Endothelial cell of umbilical vein (primary cell): ENCODE data around the gene ZNF93. TPM values are rescaled to one million over a fixed set of nuclear protein-coding genes. Genes with fewer than 3 reads are reported as not detected.

ENCODE experiments used
- BruUV-seq: library from RNA; stranded (reverse); fragments of 400-500 nt; replicated peaks from 2 replicates; lab custom pipeline; 2021; lab: Mats Ljungman, UMichigan
- CTCF ChIA-PET: fragments of 300-600, 350-600 bp; sonication (Branson Sonifier 250); formaldehyde crosslinking; loops from one replicate; lab custom pipeline; 2021; ENCODE audit warnings: antibody characterized with exemption, inconsistent platforms; lab: Charles Lee
- POLR2A ChIA-PET: fragments of 300-600, 350-600 bp; sonication (Branson Sonifier 250); formaldehyde crosslinking; loops from one replicate; lab custom pipeline; 2021; ENCODE audit warnings: antibody characterized with exemption, inconsistent platforms; lab: Charles Lee
- DNase-seq: peaks from one replicate; pipeline ENCODE4 v3.0.0-alpha.2; 2011; ENCODE audit warnings: low read depth, low spot score
- FAIRE-seq: peaks from 2 replicates; lab custom pipeline; 2011; peaks lifted over from hg19 to GRCh38; lab: Jason Lieb, UNC
- H2AFZ ChIP-seq: 2 replicates; pipeline ENCODE4 v1.6.0; 2012; ENCODE audit warnings: low read depth, low read length, control low read depth, inconsistent platforms
- H3K27ac ChIP-seq: 2 replicates; pipeline ENCODE4 v1.5.1; 2011; ENCODE audit warnings: low read depth, mild to moderate bottlenecking, control low read depth, low read length, moderate library complexity; ENCODE audit not compliant: insufficient read depth
- H3K27me3 ChIP-seq, 2 experiments: 2 replicates each; pipeline versions ENCODE4 v1.6.0 to v1.6.1; 2011; ENCODE audit warnings: low read length in 2 of 2, mixed read lengths in 1 of 2; ENCODE audit not compliant: control insufficient read depth in 2 of 2, insufficient read depth in 2 of 2
- H3K36me3 ChIP-seq, 2 experiments: 2 replicates in 1 of 2; 3 replicates in 1 of 2; pipeline ENCODE4 v1.5.1; 2011; ENCODE audit warnings: low read length in 2 of 2, mild to moderate bottlenecking in 1 of 2, moderate library complexity in 1 of 2; ENCODE audit not compliant: control insufficient read depth in 2 of 2, insufficient read depth in 2 of 2; ENCODE audit errors: extremely low read depth in 1 of 2
- H3K4me1 ChIP-seq: 3 replicates; pipeline ENCODE4 v1.5.1; 2011; ENCODE audit warnings: mild to moderate bottlenecking, low read length; ENCODE audit not compliant: control insufficient read depth, insufficient read depth; ENCODE audit errors: extremely low read depth
- H3K4me2 ChIP-seq: 2 replicates; pipeline ENCODE4 v1.6.1; 2011; ENCODE audit warnings: low read length, control low read depth, mixed read lengths; ENCODE audit not compliant: insufficient read depth
- H3K4me3 ChIP-seq, 3 experiments: fragments of 200-600 bp in 1 of 3; sonication (generic), shearing (Covaris generic) in 1 of 3; replicated peaks in 1 of 3; 2 replicates each; pipeline ENCODE4 v1.5.1; 2011 to 2016; ENCODE audit warnings: control low read depth in 3 of 3, low read length in 3 of 3, mild to moderate bottlenecking in 2 of 3, inconsistent platforms in 1 of 3, low read depth in 1 of 3, moderate library complexity in 1 of 3; ENCODE audit not compliant: insufficient read depth in 1 of 3
- H3K79me2 ChIP-seq: 2 replicates; pipeline ENCODE4 v1.6.0; 2012; ENCODE audit warnings: low read length, inconsistent platforms; ENCODE audit not compliant: control insufficient read depth, insufficient read depth
- H3K9ac ChIP-seq: replicated peaks from 2 replicates; pipeline ENCODE3; 2011; ENCODE audit warnings: low read length, control low read depth; ENCODE audit not compliant: insufficient read depth; ENCODE audit errors: extremely low read depth
- H3K9me1 ChIP-seq: replicated peaks from 3 replicates; pipeline ENCODE4 v1.6.0; 2011; ENCODE audit warnings: mild to moderate bottlenecking, low read length; ENCODE audit not compliant: control insufficient read depth, insufficient read depth; ENCODE audit errors: extremely low read depth
- H3K9me3 ChIP-seq: replicated peaks from 2 replicates; pipeline ENCODE4 v1.5.1; 2012; ENCODE audit warnings: low read length, inconsistent platforms; ENCODE audit not compliant: control insufficient read depth, insufficient read depth
- H4K20me1 ChIP-seq: replicated peaks from 2 replicates; pipeline ENCODE3; 2011; ENCODE audit warnings: mild to moderate bottlenecking, low read length; ENCODE audit not compliant: control insufficient read depth, insufficient read depth; ENCODE audit errors: extremely low read depth
- EZH2 ChIP-seq: IDR thresholded peaks from 2 replicates; pipeline ENCODE4 v1.6.1; 2012; ENCODE audit warnings: borderline replicate concordance, low read depth, mild to moderate bottlenecking, moderate library complexity, low read length, inconsistent platforms; ENCODE audit not compliant: severe bottlenecking
- FOS ChIP-seq: IDR thresholded peaks from 2 replicates; pipeline ENCODE4 v1.6.1; 2011; ENCODE audit warnings: mild to moderate bottlenecking, low read length, moderate library complexity, borderline replicate concordance; ENCODE audit not compliant: insufficient read depth
- GATA2 ChIP-seq: IDR thresholded peaks from 2 replicates; pipeline ENCODE4 v1.7.0; 2011; ENCODE audit warnings: low read depth, mild to moderate bottlenecking, moderate library complexity, mixed read lengths, low read length; ENCODE audit not compliant: insufficient read length, insufficient read depth
- JUN ChIP-seq: IDR thresholded peaks from 2 replicates; pipeline ENCODE4 v1.6.1; 2011; ENCODE audit warnings: borderline replicate concordance, low read depth; ENCODE audit not compliant: insufficient read length, insufficient read depth
- MYC ChIP-seq: IDR thresholded peaks from one replicate; pipeline ENCODE4 v1.6.1; 2011; ENCODE audit warnings: mild to moderate bottlenecking, low read depth, low read length
- POLR2A ChIP-seq: IDR thresholded peaks from 2 replicates; pipeline ENCODE4 v1.6.1; 2012; ENCODE audit warnings: low read depth, mild to moderate bottlenecking, control low read depth, low read length
- POLR2AphosphoS5 ChIP-seq: IDR thresholded peaks from 2 replicates; pipeline ENCODE4 v1.6.1; 2012; ENCODE audit warnings: low read depth, mild to moderate bottlenecking, control low read depth, low read length, moderate library complexity; ENCODE audit not compliant: insufficient read depth
- dilution Hi-C: fragments of 300-500 bp; cut with MboI; formaldehyde crosslinking; loops from one replicate; pipeline ENCODE4 v1.15.0; 2019; ENCODE audit warnings: low sequenced_read_pairs; ENCODE audit not compliant: extremely low pct_ligation_motif_present
- intact Hi-C: fragments of 100-400 bp; cut with micrococcal nuclease; formaldehyde crosslinking; loops from one replicate; pipeline ENCODE4 v1.10.0; 2022
- polyA plus RNA-seq, 4 experiments: library from polyadenylated mRNA; depleted of rRNA in 3 of 4; stranded (reverse) in 3 of 4; unstranded in 1 of 4; fragments of >200 nt; gene quantifications; 2 replicates each; pipeline versions ENCODE4 v1.2.1 to v1.2.3, GENCODE V29; 2011 to 2012; ENCODE audit warnings: missing spikeins in 1 of 4
- total RNA-seq: library from RNA; stranded (reverse); gene quantifications from 2 replicates; pipeline ENCODE4 v1.2.3, GENCODE V29; 2021
- TF ChIP-seq, protein P1 (sequence below), 2 donors: IDR thresholded peaks; 1 replicate in 1 of 2; 2 replicates in 1 of 2; pipeline ENCODE4 v1.5.1; 2011; ENCODE audit warnings: low read length in 2 of 2, mild to moderate bottlenecking in 2 of 2, moderate library complexity in 2 of 2, control low read depth in 1 of 2, inconsistent platforms in 1 of 2, low read depth in 1 of 2; ENCODE audit not compliant: insufficient read depth in 1 of 2; ENCODE audit errors: extremely low read depth in 1 of 2
- TF ChIP-seq, protein P2 (sequence below): IDR thresholded peaks from 2 replicates; pipeline ENCODE4 v1.6.1; 2011; ENCODE audit not compliant: insufficient read depth, insufficient read length

ZNF93 gene
- total and polyA plus RNA-seq, 2 donors (not counting 3 experiments of a cell fraction or from before 2014, with no cell fraction given) = 8.1 to 9.9 TPM

DNA sequence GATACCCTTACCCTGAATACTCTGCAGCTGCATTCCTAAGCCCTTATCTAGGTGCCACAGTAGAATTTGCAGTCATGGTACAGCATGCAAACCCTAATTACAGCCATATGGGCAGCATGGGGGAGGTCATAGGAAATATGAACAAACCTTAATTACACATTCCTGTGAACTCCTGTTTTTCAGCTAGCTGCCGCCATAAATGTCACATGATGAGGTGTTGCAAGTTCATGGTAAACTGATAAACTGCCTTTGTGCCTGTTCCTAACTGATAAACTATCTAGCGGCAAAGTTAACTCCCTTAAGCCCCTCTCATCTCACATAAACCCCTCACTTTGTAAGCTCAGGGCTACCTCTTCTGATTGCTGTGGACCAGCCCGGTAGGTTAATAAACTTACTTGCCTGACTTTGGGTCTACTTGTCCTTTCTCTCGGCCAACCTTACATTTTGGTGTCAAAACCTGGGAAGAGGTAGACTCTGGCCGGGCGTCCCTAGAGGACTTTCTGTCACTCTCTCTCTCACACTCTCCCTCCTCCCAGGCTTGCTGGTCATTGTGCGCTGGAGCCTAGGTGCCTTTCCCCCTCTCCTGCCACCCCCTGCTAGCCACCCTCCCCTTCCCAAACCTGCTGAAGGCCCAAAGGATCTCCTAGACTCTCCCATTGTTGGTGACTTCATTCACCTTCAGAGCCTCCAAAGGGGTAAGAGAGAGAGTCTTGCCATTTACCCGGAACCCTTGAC lies 43.3 kb downstream of the ZNF93 start:
- ChIA-PET CTCF (no interaction called here), POLR2A (no interaction called here)
- Histone ChIP-seq H4K20me1 (no peaks in the 10 kb centered on the region), H2AFZ (no peak overlapping the region), H3K9ac (no peak overlapping the region), H3K36me3 (no peaks in the 10 kb centered on the region), H3K4me2 (no peak overlapping the region), H3K27me3 (no peaks in the 10 kb centered on the region), H3K4me3 (no peak overlapping the region), H3K27ac (no peak overlapping the region), H3K4me1 (no peaks in the 10 kb centered on the region), H3K9me1 (no peaks in the 10 kb centered on the region), H3K79me2 (no peaks in the 10 kb centered on the region), H3K9me3 (peaks cover 2% of the 10 kb centered on the region)
- intact Hi-C loops = no loop called here
- BruUV-seq = no TSS peak
- DNase-seq (no peak), FAIRE-seq (no peak)
- no peak for TF ChIP-seq GATA2
- TF ChIP-seq, protein P1, sequence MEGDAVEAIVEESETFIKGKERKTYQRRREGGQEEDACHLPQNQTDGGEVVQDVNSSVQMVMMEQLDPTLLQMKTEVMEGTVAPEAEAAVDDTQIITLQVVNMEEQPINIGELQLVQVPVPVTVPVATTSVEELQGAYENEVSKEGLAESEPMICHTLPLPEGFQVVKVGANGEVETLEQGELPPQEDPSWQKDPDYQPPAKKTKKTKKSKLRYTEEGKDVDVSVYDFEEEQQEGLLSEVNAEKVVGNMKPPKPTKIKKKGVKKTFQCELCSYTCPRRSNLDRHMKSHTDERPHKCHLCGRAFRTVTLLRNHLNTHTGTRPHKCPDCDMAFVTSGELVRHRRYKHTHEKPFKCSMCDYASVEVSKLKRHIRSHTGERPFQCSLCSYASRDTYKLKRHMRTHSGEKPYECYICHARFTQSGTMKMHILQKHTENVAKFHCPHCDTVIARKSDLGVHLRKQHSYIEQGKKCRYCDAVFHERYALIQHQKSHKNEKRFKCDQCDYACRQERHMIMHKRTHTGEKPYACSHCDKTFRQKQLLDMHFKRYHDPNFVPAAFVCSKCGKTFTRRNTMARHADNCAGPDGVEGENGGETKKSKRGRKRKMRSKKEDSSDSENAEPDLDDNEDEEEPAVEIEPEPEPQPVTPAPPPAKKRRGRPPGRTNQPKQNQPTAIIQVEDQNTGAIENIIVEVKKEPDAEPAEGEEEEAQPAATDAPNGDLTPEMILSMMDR (IDR thresholded peaks at IDR 0.05; ENCODE audit: extremely low read depth in 1 of 2, insufficient read depth in 1 of 2, low read depth in 1 of 2, low read length in 2 of 2) = no peak
- no peak for TF ChIP-seq POLR2AphosphoS5
- no peak for TF ChIP-seq FOS
- TF ChIP-seq JUN = no peak
- TF ChIP-seq MYC = no peak
- TF ChIP-seq, protein P2, sequence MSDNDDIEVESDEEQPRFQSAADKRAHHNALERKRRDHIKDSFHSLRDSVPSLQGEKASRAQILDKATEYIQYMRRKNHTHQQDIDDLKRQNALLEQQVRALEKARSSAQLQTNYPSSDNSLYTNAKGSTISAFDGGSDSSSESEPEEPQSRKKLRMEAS = no peak
- TF ChIP-seq EZH2 = no peak
- TF ChIP-seq POLR2A = no peak
- dilution Hi-C loops = no loop called here
